Cardiac muscle cell (in vitro differentiated cells and primary cell): ENCODE measurements around the gene SLC2A5. TPM values are rescaled to one million over a fixed set of nuclear protein-coding genes. Genes with fewer than 3 reads are reported as not detected.
A peak's percentile ranks its signal among the peaks of the same experiment; 100 is the strongest.

Experiments used
- DNase-seq, 2 donors: peaks; one replicate each; pipeline versions ENCODE4 v3.0.0 to v3.0.0-alpha.2; 2010 to 2017; ENCODE audit warnings: low read depth in 1 of 2, low spot score in 1 of 2
- H3K27ac ChIP-seq: fragments of 200-600 bp; sonication (generic); 2 replicates; pipeline ENCODE4 v1.5.1; 2016
- H3K27me3 ChIP-seq: fragments of 200-600 bp; sonication (generic); 2 replicates; pipeline ENCODE4 v1.6.0; 2016; ENCODE audit warnings: control low read depth
- H3K36me3 ChIP-seq: fragments of 200-600 bp; sonication (generic); 2 replicates; pipeline ENCODE4 v1.5.1; 2016; ENCODE audit warnings: control low read depth
- H3K4me1 ChIP-seq: fragments of 200-600 bp; sonication (generic); 2 replicates; pipeline ENCODE4 v1.8.1; 2017; ENCODE audit warnings: low read depth, mild to moderate bottlenecking, mixed run types
- H3K4me3 ChIP-seq: fragments of 200-600 bp; sonication (generic); 2 replicates; pipeline ENCODE4 v1.5.1; 2016; ENCODE audit warnings: mild to moderate bottlenecking
- H3K9me3 ChIP-seq: fragments of 200-600 bp; sonication (generic); 2 replicates; pipeline ENCODE4 v1.5.1; 2017; ENCODE audit warnings: low read depth, mild to moderate bottlenecking, control low read depth
- polyA plus RNA-seq: library from polyadenylated mRNA; unstranded; fragments of >200 nt; fragmentation: Nextera tagmentation; extraction: Ambion mirVana; gene quantifications from 2 replicates; pipeline ENCODE4 v1.2.1, GENCODE V29; 2016
- total RNA-seq: library from RNA; depleted of rRNA; stranded (reverse); fragments of >200 nt; gene quantifications from 2 replicates; pipeline ENCODE4 v1.2.3, GENCODE V29; 2016
- TF ChIP-seq, protein P1 (sequence below): IDR thresholded peaks from 2 replicates; pipeline ENCODE4 v1.5.1; 2012; ENCODE audit warnings: low read depth, mild to moderate bottlenecking, low read length

The SLC2A5 gene
- total and polyA plus RNA-seq, 2 experiments from 2014 or later: not detected

GRCh38 chr1:9087411-9088125, 18.1 kb upstream of the SLC2A5 start:
- no peaks in the 10 kb centered on the region for H3K9me3 ChIP-seq
- DNase-seq: no peak
- TF ChIP-seq, protein P1, sequence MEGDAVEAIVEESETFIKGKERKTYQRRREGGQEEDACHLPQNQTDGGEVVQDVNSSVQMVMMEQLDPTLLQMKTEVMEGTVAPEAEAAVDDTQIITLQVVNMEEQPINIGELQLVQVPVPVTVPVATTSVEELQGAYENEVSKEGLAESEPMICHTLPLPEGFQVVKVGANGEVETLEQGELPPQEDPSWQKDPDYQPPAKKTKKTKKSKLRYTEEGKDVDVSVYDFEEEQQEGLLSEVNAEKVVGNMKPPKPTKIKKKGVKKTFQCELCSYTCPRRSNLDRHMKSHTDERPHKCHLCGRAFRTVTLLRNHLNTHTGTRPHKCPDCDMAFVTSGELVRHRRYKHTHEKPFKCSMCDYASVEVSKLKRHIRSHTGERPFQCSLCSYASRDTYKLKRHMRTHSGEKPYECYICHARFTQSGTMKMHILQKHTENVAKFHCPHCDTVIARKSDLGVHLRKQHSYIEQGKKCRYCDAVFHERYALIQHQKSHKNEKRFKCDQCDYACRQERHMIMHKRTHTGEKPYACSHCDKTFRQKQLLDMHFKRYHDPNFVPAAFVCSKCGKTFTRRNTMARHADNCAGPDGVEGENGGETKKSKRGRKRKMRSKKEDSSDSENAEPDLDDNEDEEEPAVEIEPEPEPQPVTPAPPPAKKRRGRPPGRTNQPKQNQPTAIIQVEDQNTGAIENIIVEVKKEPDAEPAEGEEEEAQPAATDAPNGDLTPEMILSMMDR: no peak

DNA sequence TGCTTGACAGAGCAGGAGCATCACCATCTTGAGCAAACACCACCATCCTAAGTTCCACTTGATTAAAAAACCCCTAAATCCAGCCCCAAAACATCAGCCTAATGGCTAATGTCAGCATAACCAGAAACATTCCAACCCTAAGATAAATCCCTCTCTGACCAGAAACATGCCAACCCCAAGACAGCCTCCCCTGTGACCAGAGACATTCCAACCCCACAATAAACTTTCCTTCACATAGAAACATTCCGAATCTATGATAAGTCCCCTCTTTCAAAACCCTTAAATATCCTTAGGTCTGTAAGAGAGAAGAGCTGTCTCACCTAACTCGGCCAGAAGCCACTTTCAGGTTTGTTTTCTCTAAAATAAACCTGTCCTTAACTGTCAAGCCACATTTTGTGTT, 17.4 kb upstream of the SLC2A5 start:
- no peaks in the 10 kb centered on the region for H3K27me3 ChIP-seq
- H3K4me1 ChIP-seq: no peaks in the 10 kb centered on the region
- TF ChIP-seq, protein P1: no peak
- H3K36me3 ChIP-seq: no peaks in the 10 kb centered on the region
- no peak overlapping the region for H3K27ac ChIP-seq
- DNase-seq: peak in 1 of 2 donors; percentile 72
- no peaks in the 10 kb centered on the region for H3K9me3 ChIP-seq
- no peak overlapping the region for H3K4me3 ChIP-seq

More at GRCh38 chr1:9087411-9088125, 18.1 kb upstream of the SLC2A5 start:
- Histone ChIP-seq H3K27ac (no peak overlapping the region), H3K4me3 (no peak overlapping the region), H3K36me3 (no peaks in the 10 kb centered on the region), H3K27me3 (no peaks in the 10 kb centered on the region), H3K4me1 (no peaks in the 10 kb centered on the region)

DNA sequence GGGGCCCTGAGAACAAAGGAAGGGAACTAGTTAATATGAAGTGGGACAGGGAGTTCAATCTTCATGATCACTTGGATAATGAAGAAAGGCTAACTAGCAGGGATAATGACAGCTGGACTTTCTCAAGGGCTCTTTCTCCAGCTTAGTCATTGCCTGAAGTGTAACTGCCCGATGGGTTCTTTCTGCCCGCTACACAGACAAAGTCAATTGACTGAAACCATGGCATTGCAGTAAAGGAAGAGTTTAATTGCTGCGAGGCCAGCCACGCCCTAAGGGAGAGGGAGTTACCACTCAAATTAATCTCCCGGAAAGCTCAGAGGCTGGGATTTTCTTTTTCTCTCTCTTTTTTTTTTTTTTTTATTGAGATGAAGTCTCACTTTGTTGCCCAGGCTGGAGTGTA, 16.6 kb upstream of the SLC2A5 start:
- Histone ChIP-seq H3K36me3 (no peaks in the 10 kb centered on the region), H3K27me3 (no peaks in the 10 kb centered on the region), H3K27ac (no peak overlapping the region), H3K4me1 (no peaks in the 10 kb centered on the region), H3K9me3 (no peaks in the 10 kb centered on the region), H3K4me3 (no peak overlapping the region)
- peak in 1 of 2 donors; percentile 64 for DNase-seq
- TF ChIP-seq, protein P1: no peak

DNA sequence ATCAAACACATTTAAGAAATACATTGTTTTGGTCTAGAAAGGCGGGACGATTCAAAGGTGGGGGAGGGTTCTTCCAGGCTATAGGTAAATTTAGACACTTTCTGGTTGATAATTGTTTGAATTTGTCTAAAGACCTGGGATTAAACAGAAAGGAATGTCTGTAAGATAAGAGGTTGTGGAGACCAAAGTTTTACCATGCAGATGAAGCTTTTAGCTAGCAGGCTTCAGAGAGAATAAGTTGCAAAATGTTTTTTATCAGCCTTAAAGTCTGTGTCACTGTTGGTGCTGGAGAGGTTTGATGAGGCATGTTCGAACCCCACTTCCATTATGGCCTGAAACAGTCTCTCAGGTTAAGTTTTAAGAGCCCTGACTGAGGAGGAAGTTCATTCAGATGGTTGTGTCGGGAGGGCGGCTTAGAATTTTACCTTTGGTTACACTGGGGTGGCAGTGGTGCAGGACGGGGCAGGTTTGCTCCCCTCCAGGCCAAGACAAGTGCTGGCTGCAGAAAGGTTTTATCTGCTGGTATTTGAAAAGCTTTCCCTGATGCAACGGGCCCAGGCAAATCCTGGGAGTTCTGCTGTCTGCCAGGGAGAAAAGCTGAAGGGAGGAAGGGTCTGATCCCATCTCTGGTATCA, 16.0 kb upstream of the SLC2A5 start:
- no peaks in the 10 kb centered on the region for H3K27me3 ChIP-seq
- TF ChIP-seq, protein P1: no peak
- no peaks in the 10 kb centered on the region for H3K36me3 ChIP-seq
- no peak overlapping the region for H3K4me3 ChIP-seq
- H3K27ac ChIP-seq: no peak overlapping the region
- DNase-seq: peak in 1 of 2 donors; percentile 39
- no peaks in the 10 kb centered on the region for H3K4me1 ChIP-seq
- no peaks in the 10 kb centered on the region for H3K9me3 ChIP-seq

- H3K27ac ChIP-seq: no peak overlapping the region
- peak in 1 of 2 donors; percentile 37 for DNase-seq
- TF ChIP-seq, protein P1: no peak
- H3K36me3 ChIP-seq: no peaks in the 10 kb centered on the region
- H3K4me3 ChIP-seq: no peak overlapping the region
- H3K9me3 ChIP-seq: no peaks in the 10 kb centered on the region
- H3K4me1 ChIP-seq: no peaks in the 10 kb centered on the region
- H3K27me3 ChIP-seq: no peaks in the 10 kb centered on the region
Observed at GRCh38 chr1:9084906-9085305, 15.5 kb upstream of the SLC2A5 start.
